ENCODE data around the gene SCRG1. TPM values are rescaled to one million over a fixed set of nuclear protein-coding genes. Genes with fewer than 3 reads are reported as not detected.

The SCRG1 gene
- total RNA-seq, 2 donors from 2014 or later: 0.80 TPM; not detected in 1

DNA sequence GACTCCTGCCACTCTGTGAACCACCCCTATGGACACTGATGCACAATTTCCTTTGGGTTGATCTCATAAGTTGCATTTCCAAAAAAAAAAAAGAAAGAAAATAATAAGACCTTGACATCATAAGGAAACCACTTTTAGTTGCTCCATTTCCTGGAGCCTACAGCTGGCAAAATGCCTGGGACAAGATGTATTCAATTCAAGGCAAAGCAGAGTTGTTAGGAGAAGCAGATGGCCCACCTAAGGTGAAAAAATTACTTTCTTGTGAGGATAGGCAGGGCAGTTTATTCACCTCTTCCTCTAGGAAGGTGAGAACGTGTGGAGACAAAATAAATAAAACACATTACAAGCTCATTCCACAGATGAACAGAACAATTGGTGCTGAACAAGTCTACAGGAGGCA, 14.1 kb upstream of the SCRG1 start:
- Histone ChIP-seq H3K9ac (ENCODE audit: low read depth in 2 of 2, low read length in 2 of 2) (no peak overlapping the region), H3K27ac (no peak overlapping the region), H3K4me3 (no peak overlapping the region), H3K9me3 (no peaks in the 10 kb centered on the region), H3K27me3 (no peaks in the 10 kb centered on the region), H3K36me3 (no peaks in the 10 kb centered on the region), H3K4me1 (no peaks in the 10 kb centered on the region)
- intact Hi-C loops (cut with DNase I): loop anchor here (5.0 kb wide), 1 partner anchor 391 kb away; no protein-coding TSS in a partner anchor
- TF ChIP-seq, protein P1, sequence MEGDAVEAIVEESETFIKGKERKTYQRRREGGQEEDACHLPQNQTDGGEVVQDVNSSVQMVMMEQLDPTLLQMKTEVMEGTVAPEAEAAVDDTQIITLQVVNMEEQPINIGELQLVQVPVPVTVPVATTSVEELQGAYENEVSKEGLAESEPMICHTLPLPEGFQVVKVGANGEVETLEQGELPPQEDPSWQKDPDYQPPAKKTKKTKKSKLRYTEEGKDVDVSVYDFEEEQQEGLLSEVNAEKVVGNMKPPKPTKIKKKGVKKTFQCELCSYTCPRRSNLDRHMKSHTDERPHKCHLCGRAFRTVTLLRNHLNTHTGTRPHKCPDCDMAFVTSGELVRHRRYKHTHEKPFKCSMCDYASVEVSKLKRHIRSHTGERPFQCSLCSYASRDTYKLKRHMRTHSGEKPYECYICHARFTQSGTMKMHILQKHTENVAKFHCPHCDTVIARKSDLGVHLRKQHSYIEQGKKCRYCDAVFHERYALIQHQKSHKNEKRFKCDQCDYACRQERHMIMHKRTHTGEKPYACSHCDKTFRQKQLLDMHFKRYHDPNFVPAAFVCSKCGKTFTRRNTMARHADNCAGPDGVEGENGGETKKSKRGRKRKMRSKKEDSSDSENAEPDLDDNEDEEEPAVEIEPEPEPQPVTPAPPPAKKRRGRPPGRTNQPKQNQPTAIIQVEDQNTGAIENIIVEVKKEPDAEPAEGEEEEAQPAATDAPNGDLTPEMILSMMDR (IDR thresholded peaks at IDR 0.05): no peak
- no peak for DNase-seq

DNA sequence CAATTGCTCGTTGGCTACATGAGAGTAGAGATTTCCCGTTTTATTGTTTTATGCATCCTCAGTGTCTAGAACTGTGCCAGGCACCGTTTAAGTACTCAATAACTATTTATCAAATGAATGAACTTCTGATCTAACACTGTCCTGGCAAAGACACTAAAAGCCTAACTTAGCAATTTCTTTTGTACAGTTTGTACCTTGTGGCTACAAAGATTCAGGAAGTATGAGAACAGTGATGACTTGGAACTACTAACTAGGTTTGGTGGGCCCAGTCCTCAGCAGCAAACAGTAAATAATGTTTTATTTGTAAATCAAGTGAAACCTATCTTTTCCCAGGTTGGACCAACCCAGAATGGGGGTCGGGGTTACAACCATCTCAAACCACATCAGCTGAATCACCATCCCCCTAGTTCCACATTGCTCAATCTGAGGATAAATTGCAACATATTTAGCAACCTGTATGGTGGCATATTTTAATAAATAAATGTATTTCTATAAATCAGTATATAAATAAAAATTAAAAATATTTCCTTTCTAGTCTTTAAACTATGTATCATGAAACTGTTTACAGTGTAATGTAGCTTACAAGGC, 12.3 kb upstream of the SCRG1 start:
- TF ChIP-seq, protein P1 (IDR thresholded peaks at IDR 0.05): no peak
- Histone ChIP-seq H3K4me1 (no peaks in the 10 kb centered on the region), H3K4me3 (no peak overlapping the region), H3K9me3 (no peaks in the 10 kb centered on the region), H3K27ac (no peak overlapping the region), H3K9ac (ENCODE audit: low read depth in 2 of 2, low read length in 2 of 2) (no peak overlapping the region), H3K27me3 (no peaks in the 10 kb centered on the region), H3K36me3 (no peaks in the 10 kb centered on the region)
- DNase-seq: no peak
- intact Hi-C loops (cut with DNase I): loop anchor here (5.0 kb wide), 1 partner anchor 389 kb away; no protein-coding TSS in a partner anchor

DNA sequence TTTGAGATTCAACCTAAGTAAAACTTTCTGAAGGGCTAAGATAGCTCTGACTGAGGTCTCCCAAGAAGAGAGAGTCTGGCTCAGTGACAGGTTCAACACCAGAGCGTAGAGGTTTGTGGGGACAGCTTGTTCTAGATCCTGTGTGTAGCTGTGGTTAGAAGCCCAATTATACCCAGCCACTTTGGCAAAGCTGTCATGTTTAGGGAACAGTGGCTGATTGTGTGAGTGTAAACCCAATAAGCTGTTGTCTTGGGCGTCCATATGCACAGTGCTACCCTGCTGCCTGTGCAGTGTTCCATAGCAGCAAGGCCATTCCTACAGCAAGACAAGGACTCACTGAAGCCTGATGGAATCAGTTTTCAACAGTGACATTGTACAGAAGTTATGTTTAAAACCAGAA, 11.2 kb upstream of the SCRG1 start:
- no peak for DNase-seq
- Histone ChIP-seq H3K27me3 (no peaks in the 10 kb centered on the region), H3K9me3 (no peaks in the 10 kb centered on the region), H3K36me3 (no peaks in the 10 kb centered on the region), H3K4me1 (no peaks in the 10 kb centered on the region), H3K4me3 (no peak overlapping the region), H3K27ac (no peak overlapping the region), H3K9ac (ENCODE audit: low read depth in 2 of 2, low read length in 2 of 2) (no peak overlapping the region)
- intact Hi-C loops (cut with DNase I): loop anchor here (5.0 kb wide), 1 partner anchor 388 kb away; no protein-coding TSS in a partner anchor
- TF ChIP-seq, protein P1 (IDR thresholded peaks at IDR 0.05): no peak

DNA sequence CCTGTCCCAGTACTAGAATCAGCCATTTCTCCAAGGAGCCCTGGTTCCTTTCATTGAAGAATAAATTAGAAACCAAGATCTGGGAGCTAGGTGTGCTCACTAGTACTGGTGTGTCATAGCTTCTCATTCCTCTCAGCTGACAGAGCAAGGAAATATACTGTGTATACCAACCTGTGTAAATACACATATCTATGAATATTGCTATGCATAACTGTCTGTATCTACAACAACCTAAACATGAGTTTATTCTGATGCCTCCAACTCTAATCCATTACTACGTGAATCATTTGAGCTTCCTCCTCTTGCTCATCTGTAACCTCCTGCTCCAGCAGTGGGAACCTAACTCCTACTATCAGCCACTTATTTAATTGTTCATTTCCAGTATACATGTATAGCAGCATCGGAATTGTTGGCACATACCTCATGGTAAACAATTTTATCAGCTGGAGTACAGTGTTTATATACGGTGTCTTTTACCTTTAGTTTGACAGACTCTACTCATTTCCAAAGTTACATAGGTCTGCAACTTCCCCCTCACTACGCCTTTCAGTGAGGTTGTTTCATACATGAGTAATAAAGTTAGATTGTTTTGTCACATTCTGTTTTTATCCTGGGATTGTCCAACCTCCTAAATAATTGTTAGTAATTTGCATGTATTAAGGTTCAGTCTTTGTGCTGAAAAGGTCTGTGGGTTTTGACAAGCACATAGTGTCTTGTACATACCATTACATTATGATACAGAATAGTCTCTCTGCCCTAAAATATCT, 7.1 kb upstream of the SCRG1 start:
- no peak overlapping the region for H3K9ac ChIP-seq (ENCODE audit: low read depth in 2 of 2, low read length in 2 of 2)
- no peaks in the 10 kb centered on the region for H3K36me3 ChIP-seq
- no peak overlapping the region for H3K4me3 ChIP-seq
- intact Hi-C loops (cut with DNase I): no loop called here
- no peaks in the 10 kb centered on the region for H3K9me3 ChIP-seq
- H3K27ac ChIP-seq: no peak overlapping the region
- TF ChIP-seq, protein P1 (IDR thresholded peaks at IDR 0.05): no peak
- DNase-seq: no peak
- no peaks in the 10 kb centered on the region for H3K4me1 ChIP-seq
- no peaks in the 10 kb centered on the region for H3K27me3 ChIP-seq

DNA sequence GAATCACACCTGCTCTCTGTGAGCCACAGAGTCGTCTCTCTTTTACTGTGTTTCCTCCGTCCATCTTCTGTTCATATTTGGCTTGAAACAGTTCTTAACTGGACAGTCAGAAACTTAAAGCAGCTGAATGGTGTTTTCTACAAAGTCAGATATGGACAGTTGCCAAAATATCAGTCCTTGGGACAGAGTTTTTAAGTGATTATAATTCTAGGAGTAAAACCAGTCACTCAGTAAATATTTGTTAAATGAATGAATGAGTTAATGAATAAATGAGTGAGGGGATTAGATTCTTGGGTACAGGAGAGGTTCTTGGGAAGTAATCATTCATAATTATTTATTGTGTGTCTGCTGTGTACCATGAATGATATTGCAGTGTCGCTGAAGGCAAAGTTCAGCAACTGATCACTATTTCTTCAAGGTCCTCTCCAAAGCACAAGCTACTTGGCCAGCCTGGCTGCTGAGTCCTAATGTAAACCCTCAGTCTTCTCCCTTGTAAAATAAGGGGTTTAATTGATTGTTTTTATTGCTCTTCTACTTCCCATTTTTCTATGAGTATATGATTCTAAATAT, 5.5 kb upstream of the SCRG1 start:
- Histone ChIP-seq H3K9me3 (no peaks in the 10 kb centered on the region), H3K4me3 (no peak overlapping the region), H3K27me3 (no peaks in the 10 kb centered on the region), H3K9ac (ENCODE audit: low read depth in 2 of 2, low read length in 2 of 2) (no peak overlapping the region), H3K4me1 (no peaks in the 10 kb centered on the region), H3K27ac (no peak overlapping the region), H3K36me3 (no peaks in the 10 kb centered on the region)
- no peak for DNase-seq
- TF ChIP-seq, protein P1 (IDR thresholded peaks at IDR 0.05): no peak
- intact Hi-C loops (cut with DNase I): no loop called here

All from colonic mucosa (tissue), 4 donors.